GM19238 (cell line): ENCODE results near the gene ARSK.

Experiments used
- DNase-seq: peaks from one replicate; pipeline ENCODE4 v3.0.0; 2011; ENCODE audit warnings: low spot score; ENCODE audit not compliant: insufficient read length

ARSK gene

DNA sequence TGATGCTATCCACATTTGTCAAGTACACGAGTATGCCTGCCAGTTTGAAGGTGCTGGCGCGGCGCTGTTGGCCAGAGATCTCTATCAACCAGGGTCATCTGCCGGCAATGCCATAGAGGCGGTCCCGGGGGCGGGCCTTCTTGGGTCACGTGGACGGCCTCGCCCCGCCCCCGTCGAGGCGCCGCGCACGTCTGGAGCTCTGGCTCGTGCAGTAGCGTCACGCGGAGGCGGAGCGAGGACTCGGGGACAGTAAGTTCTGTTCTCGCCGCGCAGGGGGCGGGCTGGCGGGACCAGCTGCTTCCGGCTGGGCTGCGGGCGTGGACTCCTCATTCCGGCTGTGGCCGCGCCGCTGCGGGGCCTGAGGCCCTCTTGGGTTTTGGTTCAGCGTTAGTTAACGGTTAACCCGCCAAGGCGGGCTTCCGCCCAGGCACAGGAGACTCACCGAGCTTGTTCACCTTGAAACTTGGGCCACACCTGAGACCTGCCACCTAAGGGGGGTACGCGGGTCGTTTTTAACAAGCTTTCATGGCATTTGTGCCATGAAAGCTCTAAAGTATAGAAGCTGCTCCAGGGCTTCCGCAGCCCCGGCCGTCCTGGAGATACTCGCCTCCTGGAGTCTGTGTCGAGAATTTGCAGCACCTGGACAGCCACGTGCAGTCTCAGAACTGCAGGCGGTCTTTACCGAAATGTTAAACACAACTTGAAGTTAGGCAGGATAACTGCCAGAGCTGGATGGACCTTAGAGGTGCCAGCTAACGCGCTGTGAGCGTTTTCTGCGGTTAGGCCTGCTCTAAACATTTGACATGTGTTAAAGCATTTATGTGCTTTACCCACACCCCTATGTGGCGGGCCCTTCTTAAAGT lies 91.9 kb downstream of the ARSK start, which contains the start of gene RFESD:
Gene RFESD, plus strand, starts transcription at position 209 of the 863 bp plus-strand sequence. CDS start 5,495 bp downstream, outside the sequence.
- peak; percentile 73 for DNase-seq

DNA sequence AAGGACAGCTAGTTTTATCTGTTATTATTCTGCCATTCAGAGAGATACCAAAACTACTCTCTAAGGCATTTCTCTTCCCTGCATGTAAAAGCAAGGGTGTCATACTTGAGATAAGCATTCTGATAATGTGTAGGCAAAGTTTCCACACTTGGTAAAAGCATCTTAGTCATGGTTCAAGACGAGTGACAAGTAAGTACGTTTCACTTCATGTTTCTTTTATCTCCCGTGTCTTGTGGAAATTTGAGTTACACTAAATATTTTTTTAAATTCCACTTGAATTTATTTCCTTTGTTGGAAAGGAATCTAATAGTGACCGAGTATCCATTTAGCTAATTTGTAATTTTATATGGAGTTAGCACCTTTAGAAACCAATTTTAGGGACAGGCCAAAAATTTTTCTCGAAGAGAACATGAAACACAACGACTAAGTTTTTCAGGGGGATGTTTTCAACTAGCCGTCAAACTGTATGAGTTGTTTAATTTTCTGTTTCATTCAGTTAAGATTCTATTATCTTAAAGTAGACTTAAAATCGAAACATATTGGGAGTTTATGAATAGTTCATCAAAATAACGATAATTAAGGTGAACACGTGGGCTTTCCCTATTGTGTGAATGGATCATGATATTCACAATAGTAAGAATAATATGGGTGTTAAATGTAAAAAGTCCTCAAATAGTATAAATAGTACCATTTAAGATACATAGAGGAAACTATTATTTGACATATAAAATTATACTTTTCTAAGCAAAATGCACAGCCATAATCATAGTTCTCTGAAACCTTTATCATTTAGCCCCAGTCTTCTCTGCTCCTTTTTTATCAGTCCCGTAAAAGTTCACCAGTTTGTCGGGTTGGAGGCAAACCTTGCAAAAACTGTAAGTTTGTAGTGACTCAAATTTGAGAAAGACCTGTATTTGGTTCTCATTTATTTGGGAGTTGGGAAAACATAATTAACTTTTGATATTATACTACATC lies 93.3 kb downstream of the ARSK start:
- no peak for DNase-seq

DNA sequence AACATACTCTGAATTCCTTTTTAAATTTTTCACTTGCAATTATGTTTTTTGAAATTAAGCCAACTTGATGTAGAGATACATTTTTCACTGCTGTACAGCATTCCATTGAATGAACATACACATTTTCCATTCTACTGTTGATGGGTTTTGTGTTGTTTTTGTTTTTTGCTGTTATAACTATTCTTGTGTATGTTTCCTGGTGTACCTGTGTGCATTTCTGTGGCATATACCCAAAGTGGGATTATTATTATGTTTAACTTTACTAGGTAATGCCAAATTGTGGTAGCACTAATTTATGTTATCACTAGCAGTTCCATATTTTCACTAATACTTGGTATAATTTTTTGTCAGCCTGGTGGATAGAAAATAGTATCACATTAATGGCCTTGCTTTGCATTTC lies 94.4 kb downstream of the ARSK start:
- no peak for DNase-seq

DNA sequence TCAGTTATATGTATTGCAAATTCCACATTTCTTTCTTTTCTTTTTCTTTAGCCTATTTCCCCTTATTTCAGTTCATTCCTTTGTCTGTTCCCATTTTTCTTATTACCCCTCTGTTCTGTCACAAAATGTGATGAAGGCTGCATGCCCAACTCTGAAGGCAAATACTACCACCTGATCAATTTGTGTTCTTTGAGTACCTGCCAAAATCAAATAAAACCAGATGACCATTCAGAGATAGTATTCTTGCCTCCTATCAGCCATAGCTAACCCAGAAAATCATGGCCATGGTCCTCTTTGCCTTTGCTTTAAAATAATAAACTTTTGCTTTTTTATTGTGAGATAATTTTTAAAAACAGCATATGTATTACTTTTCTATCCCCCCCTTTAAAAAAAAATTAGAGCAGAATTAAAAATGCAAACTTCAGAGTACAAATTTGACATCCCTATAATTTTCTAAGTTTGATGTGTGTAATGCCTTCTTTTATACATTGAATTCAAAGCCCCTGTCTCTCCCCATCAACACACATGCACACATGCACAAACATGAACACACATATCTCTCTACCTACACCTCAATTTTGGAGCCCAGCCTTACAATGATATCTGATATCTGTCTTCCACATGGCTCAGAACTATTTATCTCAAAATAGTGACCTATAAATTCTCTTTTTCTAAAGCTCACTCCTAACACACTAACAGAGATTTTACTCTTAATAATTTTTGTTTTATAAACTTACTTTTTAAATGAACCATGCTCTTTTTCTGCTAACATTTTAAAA lies 95.1 kb downstream of the ARSK start:
- no peak for DNase-seq

GRCh38 chr5:95652849-95653248 lies 97.9 kb downstream of the ARSK start:
- no peak for DNase-seq

DNA sequence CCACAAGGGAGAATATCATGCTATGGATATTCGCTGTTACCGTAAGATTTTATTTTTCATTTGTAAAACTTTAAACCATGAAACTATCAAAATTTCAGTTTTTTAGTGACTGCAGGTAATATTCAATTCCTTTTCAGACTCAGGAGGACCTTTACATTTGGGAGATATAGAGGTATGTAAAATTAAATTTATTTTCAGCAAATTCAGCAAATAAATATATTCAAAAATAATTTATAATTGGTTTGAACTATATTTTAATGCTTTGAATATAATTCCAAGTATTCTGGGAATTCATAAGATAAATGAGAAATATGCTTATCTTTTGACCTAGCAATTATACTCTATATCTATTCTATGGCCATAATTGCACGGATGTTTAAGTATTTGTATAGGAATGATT lies 99.3 kb downstream of the ARSK start:
- DNase-seq, result no peak
